Motor neuron (in vitro differentiated cells): ENCODE data around the gene GCAT. TPM values are rescaled to one million over a fixed set of nuclear protein-coding genes. Genes with fewer than 3 reads are reported as not detected.

ENCODE experiments used
- ATAC-seq, 8 experiments: fragments of 200-7000 bp; cut with Tn5 transposase; replicated peaks in 6 of 8; 2 replicates each; pipeline ENCODE4 v1.8.0; 2021; ENCODE audit warnings: mild to moderate bottlenecking in 8 of 8, moderate library complexity in 8 of 8
- H3K27ac ChIP-seq, 2 donors: fragments of 250-450 bp; sonication (Bioruptor Pico); 2 replicates each; pipeline ENCODE4 v1.9.0; 2021; ENCODE audit warnings: antibody characterized with exemption in 2 of 2, mild to moderate bottlenecking in 2 of 2, moderate library complexity in 1 of 2
- H3K4me1 ChIP-seq, 2 donors: fragments of 250-450 bp; sonication (Bioruptor Pico); replicated peaks in 1 of 2; 2 replicates each; pipeline ENCODE4 v1.6.1; 2021; ENCODE audit warnings: antibody characterized with exemption in 2 of 2, mild to moderate bottlenecking in 2 of 2, moderate library complexity in 1 of 2
- H3K4me3 ChIP-seq, 5 donors: fragments of 250-450 bp; sonication (Bioruptor Pico); 2 replicates each; pipeline ENCODE4 v1.9.0; 2021; ENCODE audit warnings: antibody characterized with exemption in 5 of 5, mild to moderate bottlenecking in 5 of 5, moderate library complexity in 4 of 5
- WGBS, 10 experiments: fragments of 450-650 bp; shearing (Covaris generic); methylation state at CpG; one replicate each; pipeline ENCODE4 v1.0.0; 2022; 5-methylcytosine and 5-hydroxymethylcytosine counted together
- in situ Hi-C, 9 experiments: fragments of 400-800 bp; cut with MboI; loops; one replicate each; pipeline ENCODE4 v1.15.0; 2021; ENCODE audit warnings: low sequenced_read_pairs in 9 of 9, low pct_unique_long_range_greater_than_20kb in 2 of 9; ENCODE audit not compliant: unreplicated experiment in 9 of 9
- total RNA-seq, 8 experiments: library from RNA; unstranded; fragments of 300-600 nt; gene quantifications; 2 replicates each; pipeline versions ENCODE4 v1.2.3 to v1.2.4, GENCODE V29; 2022

GCAT gene
- total RNA-seq = 10 to 100 TPM; 10.6 to 41.6 (median 14.6) TPM

DNA sequence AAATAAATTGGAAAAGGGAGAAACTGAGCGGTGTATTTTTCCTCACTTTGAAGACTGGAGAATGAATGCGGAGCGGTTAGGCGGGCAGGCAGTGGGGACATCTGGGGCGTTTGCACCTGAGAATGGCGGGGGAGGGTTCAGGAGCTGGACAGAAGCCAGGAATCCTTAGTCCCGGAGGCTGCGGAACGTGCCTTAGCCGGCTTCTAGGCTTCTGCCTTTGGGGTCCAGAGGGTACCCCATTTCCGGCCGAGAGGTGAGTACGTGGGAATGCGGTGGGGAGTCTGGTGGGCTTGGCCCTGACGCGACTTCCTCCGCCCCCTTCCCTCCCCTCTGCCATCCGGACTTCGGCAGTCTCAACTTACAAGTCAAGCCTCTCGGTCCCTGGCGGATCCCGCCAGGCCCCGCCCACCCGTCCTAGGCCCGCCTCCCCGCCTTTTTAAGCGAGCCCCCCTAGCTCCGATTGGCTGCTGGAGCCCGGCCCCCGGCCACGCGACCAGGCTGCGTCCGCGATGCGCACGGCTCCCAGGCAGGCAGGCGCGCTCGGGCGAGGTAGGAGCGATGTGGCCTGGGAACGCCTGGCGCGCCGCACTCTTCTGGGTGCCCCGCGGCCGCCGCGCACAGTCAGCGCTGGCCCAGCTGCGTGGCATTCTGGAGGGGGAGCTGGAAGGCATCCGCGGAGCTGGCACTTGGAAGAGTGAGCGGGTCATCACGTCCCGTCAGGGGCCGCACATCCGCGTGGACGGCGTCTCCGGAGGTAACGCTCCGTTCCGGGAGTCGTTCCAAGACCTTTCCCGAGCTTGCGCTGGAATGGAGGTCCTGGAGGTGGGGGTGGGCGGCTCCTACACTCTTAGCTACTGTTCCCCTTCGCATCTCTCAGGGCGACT lies at the start of gene GCAT:
TSS of gene GCAT (plus strand) at position 525 of the 884 bp plus-strand sequence. CDS start at position 559, 34 bp downstream.
- H3K4me1 ChIP-seq = peaks cover 13 to 16% of the 10 kb centered on the region in 2 donors
- 0 to 5% (median 0%) methylated on average over 1 to 14 of the region's 73 CpGs; no CpG with 5 or more reads in 4 of the 10 experiments for WGBS, 10 experiments
- in situ Hi-C loops = loop anchor here in 2 of 9 experiments (25.0 kb wide), 1 partner anchor 155 kb away; the partner anchor contains the start of genes C22orf23 (in 2 of the 2) and POLR2F (in 2 of the 2)
- peak within 1 kb of the TSS; percentile 48 to 97 (median 71) for H3K4me3 ChIP-seq
- peak within 1 kb of the TSS in 1 of 2 donors; percentile 24 for H3K27ac ChIP-seq
- peak; percentile 66 to 83 (median 79) for ATAC-seq

GRCh38 chr22:37758694-37759093 lies 49.0 kb upstream of the GCAT start:
- in situ Hi-C loops = no loop called here
- no peak for ATAC-seq
- H3K4me1 ChIP-seq = no peaks in the 10 kb centered on the region
- 68 to 100% (median 96%) methylated on average over 2 to 6 of the region's 10 CpGs; no CpG with 5 or more reads in 5 of the 10 experiments for WGBS, 10 experiments
- H3K4me3 ChIP-seq = no peak overlapping the region
- no peak overlapping the region for H3K27ac ChIP-seq

GRCh38 chr22:37759281-37759680 lies 48.5 kb upstream of the GCAT start:
- in situ Hi-C loops = no loop called here
- no peak for ATAC-seq
- Histone ChIP-seq H3K4me3 (no peak overlapping the region), H3K27ac (no peak overlapping the region), H3K4me1 (no peaks in the 10 kb centered on the region)
- WGBS, 10 experiments = 91 to 92% methylated on average over 6 to 9 of the region's 11 CpGs; no CpG with 5 or more reads in 8 of the 10 experiments

DNA sequence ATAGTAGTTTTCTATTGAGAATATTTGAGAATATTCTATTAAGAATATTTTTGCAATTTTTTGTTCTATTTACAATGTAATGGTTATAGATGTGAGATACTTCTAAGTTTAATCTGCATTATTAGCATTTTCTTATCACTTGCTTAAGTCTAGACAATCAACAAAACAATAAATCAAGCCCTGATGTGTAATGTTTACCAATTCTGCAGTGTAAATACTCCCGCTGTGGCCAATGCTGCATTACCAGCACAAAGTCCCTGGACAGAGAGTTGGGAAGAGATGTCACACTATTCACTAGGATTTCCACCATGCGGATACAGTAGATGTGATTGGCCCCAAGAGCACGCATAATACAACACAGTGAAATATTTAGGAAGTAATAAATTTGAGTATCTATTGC lies 47.6 kb upstream of the GCAT start:
- WGBS, 10 experiments = 83 to 100% (median 100%) methylated on average over 1 to 3 of the region's 3 CpGs; no CpG with 5 or more reads in 3 of the 10 experiments
- no peak overlapping the region for H3K27ac ChIP-seq
- in situ Hi-C loops = no loop called here
- ATAC-seq = peak in 1 of 8 experiments; percentile 74
- no peak overlapping the region for H3K4me3 ChIP-seq
- no peaks in the 10 kb centered on the region for H3K4me1 ChIP-seq

- H3K4me1 ChIP-seq = peaks cover 0 to 12% of the 10 kb centered on the region in 2 donors
- peak in 3 of 8 experiments; percentile 72 to 82 (median 76) for ATAC-seq
- in situ Hi-C loops = no loop called here
- H3K27ac ChIP-seq = no peak overlapping the region
- WGBS, 10 experiments = 0 to 86% (median 40%) methylated on average over 1 to 6 of the region's 10 CpGs; no CpG with 5 or more reads in 6 of the 10 experiments
- no peak overlapping the region for H3K4me3 ChIP-seq
Observed at GRCh38 chr22:37762389-37762836, 45.3 kb upstream of the GCAT start.

- WGBS, 10 experiments = 73% methylated on average over 3 of the region's 9 CpGs; no CpG with 5 or more reads in 9 of the 10 experiments
- Histone ChIP-seq H3K4me3 (no peak overlapping the region), H3K4me1 (peaks cover 0 to 16% of the 10 kb centered on the region in 2 donors), H3K27ac (no peak overlapping the region)
- ATAC-seq = no peak
- in situ Hi-C loops = no loop called here
Observed at GRCh38 chr22:37763012-37763411, 44.7 kb upstream of the GCAT start.

DNA sequence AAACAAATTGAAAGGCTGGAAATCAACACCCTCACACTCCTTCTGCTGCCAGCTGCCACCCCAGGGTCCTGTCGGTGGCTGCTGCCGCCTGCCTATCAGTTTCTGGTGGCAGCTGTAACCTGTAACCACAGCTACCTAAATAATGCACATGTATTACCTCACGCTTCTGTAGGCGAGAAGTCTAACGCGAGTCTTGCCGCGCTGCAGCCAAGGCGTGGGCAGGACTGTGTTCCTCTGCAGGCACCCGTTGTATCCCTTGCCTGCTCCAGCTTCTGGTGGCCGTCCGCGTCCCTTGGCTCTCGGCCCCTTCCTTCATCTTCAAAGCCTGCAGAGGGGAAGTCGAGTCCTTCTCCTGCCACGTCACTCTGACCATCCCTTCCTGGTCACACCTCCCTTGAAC lies 44.1 kb upstream of the GCAT start:
- no peak for ATAC-seq
- H3K4me3 ChIP-seq = no peak overlapping the region
- H3K27ac ChIP-seq = no peak overlapping the region
- 83 to 100% (median 96%) methylated on average over 1 to 9 of the region's 16 CpGs; no CpG with 5 or more reads in 2 of the 10 experiments for WGBS, 10 experiments
- peaks cover 0 to 16% of the 10 kb centered on the region in 2 donors for H3K4me1 ChIP-seq
- in situ Hi-C loops = no loop called here

- Histone ChIP-seq H3K27ac (no peak overlapping the region), H3K4me3 (no peak overlapping the region), H3K4me1 (peaks cover 0 to 16% of the 10 kb centered on the region in 2 donors)
- ATAC-seq = no peak
- 0 to 100% (median 82%) methylated on average over 1 to 3 of the region's 6 CpGs; no CpG with 5 or more reads in 6 of the 10 experiments for WGBS, 10 experiments
- in situ Hi-C loops = no loop called here
Observed at GRCh38 chr22:37764622-37765021, 43.1 kb upstream of the GCAT start.

GRCh38 chr22:37765498-37765897 lies 42.2 kb upstream of the GCAT start:
- WGBS, 10 experiments = 80 to 100% (median 100%) methylated on average over 1 to 2 of the region's 13 CpGs; no CpG with 5 or more reads in 5 of the 10 experiments
- Histone ChIP-seq H3K27ac (no peak overlapping the region), H3K4me1 (peaks cover 0 to 16% of the 10 kb centered on the region in 2 donors), H3K4me3 (no peak overlapping the region)
- in situ Hi-C loops = no loop called here
- ATAC-seq = no peak

DNA sequence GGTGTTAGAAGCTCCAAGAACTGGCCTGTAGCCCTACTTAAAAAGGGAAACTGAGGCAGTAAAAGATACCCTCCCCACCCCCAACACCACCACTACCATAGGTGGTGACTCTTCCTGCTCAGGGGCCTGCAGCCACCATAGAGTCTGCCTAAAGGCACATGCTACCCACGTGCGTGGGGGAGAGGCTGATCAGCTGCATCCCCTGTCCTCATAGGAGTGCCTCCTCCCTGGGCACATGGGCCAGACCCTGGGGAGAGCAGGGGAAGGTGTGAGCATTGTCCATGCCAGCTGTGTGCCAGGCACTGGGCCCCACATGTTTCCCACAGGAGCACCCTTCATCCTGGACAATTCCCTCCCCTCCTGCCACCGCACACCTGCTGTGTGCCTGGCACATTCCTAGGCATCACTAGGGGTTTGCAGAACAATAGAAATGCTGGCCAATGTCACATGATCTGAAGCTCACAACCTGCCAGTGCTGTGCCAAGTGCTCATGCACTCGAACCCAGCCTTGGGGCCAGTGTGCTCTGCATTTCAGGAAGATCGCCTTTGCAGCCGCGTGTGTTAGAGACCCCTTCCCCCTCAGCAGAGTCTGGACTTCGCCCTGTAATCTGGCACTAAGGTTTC lies 41.7 kb upstream of the GCAT start:
- no peak overlapping the region for H3K27ac ChIP-seq
- in situ Hi-C loops = no loop called here
- WGBS, 10 experiments = 33 to 93% methylated on average over 1 to 3 of the region's 8 CpGs; no CpG with 5 or more reads in 8 of the 10 experiments
- ATAC-seq = peak in 4 of 8 experiments; percentile 14 to 57 (median 36)
- H3K4me3 ChIP-seq = no peak overlapping the region
- H3K4me1 ChIP-seq = peaks cover 0 to 16% of the 10 kb centered on the region in 2 donors

GRCh38 chr22:37768273-37768672 lies 39.5 kb upstream of the GCAT start:
- Histone ChIP-seq H3K4me1 (peaks cover 0 to 16% of the 10 kb centered on the region in 2 donors), H3K4me3 (no peak overlapping the region), H3K27ac (no peak overlapping the region)
- 86 to 100% methylated on average over 2 of the region's 3 CpGs; no CpG with 5 or more reads in 8 of the 10 experiments for WGBS, 10 experiments
- peak in 2 of 8 experiments; percentile 9 to 54 for ATAC-seq
- in situ Hi-C loops = no loop called here

DNA sequence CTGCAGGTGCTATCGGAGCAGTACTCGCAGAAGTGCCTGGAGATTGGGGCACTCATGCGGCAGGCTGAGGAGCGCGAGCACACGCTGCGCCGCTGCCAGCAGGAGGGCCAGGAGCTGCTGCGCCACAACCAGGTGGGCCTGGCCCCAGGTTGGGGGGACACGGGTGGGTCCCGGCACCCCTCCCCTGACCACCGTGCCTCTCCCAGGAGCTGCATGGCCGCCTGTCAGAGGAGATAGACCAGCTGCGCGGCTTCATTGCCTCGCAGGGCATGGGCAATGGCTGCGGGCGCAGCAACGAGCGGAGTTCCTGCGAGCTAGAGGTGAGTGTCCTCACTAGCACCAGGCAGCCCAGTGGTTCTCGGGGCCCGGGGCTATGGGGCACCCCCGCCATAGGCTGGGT lies 38.7 kb upstream of the GCAT start:
- Histone ChIP-seq H3K27ac (no peak overlapping the region), H3K4me3 (no peak overlapping the region), H3K4me1 (peaks cover 0 to 16% of the 10 kb centered on the region in 2 donors)
- 100% methylated on average over 2 to 4 of the region's 24 CpGs; no CpG with 5 or more reads in 6 of the 10 experiments for WGBS, 10 experiments
- in situ Hi-C loops = no loop called here
- ATAC-seq = no peak

DNA sequence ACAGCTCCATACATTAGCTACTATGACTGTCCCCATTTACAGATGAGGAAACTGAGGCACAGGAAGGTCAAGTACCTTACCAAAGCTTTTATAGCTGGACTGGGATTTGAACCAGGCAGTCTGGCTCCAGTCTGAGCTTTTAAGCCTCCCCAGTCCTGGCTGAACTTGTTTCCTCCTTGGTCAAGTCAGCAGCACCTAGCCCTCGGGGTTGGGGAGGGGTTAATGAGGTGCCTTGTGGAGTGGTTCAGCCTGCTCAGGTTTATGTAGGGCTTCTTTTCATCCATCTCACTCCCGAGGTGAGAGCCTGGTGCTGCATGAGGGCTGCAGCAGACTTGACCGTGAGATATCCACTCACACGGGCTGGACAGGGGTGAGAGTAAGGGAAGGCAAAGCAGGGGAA lies 36.7 kb upstream of the GCAT start:
- no peak overlapping the region for H3K4me3 ChIP-seq
- no peak for ATAC-seq
- no peak overlapping the region for H3K27ac ChIP-seq
- peaks cover 0 to 16% of the 10 kb centered on the region in 2 donors for H3K4me1 ChIP-seq
- WGBS, 10 experiments = 44 to 76% methylated on average over 1 to 3 of the region's 4 CpGs; no CpG with 5 or more reads in 8 of the 10 experiments
- in situ Hi-C loops = no loop called here
